KOPT-K1 (cell line): ENCODE data around the gene ERC1.

Experiments
- H3K27ac ChIP-seq: fragments of 200-600 bp; sonication (generic); 2 replicates; pipeline ENCODE4 v1.5.1; 2016; ENCODE audit warnings: antibody characterized with exemption, mild to moderate bottlenecking, low read depth, low read length; ENCODE audit not compliant: poor library complexity, severe bottlenecking
- H3K36me3 ChIP-seq: fragments of 200-600 bp; sonication (generic); 2 replicates; pipeline ENCODE4 v1.5.1; 2017; ENCODE audit warnings: antibody characterized with exemption, mild to moderate bottlenecking, low read length, moderate library complexity; ENCODE audit not compliant: insufficient read depth
- H3K9me3 ChIP-seq: fragments of 200-600 bp; sonication (generic); 2 replicates; pipeline ENCODE4 v1.5.1; 2017; ENCODE audit warnings: antibody characterized with exemption, low read length, mild to moderate bottlenecking; ENCODE audit not compliant: insufficient read depth, poor library complexity, severe bottlenecking

ERC1 gene

DNA sequence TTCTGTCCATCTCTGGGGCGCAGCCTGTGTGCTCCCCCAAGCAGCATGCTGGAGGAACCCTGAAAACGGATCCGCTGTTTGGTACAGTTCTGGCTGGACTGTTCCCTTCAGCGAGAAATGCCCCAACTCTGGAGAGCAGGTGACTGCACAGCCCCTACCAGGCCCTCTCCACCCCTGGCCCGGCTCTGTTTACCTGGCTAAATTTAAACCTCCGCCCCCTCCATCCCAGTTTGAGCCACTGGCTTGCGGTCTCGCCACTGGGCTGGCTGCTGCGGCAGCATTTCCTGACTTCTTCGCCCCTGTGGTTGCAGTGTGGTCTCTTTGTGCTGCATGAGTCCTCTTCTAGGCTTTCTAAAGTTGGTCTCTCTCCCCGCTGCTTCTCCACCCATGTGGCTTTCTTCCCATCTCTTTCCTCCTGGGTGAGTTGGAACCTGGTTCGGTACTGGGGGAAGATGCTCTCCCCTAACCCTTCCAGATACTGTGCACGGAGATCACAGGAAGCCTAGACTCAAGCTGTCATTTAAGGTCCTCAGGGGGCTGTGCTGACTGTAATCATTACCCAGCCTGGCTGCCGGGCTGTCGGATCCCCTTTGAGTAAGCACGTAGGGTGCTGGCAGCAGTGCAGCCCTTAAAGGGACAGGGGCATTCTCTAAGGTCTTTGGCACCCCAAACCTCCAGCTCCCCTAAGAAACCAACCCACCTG, 542.7 kb downstream of the ERC1 start:
- H3K27ac ChIP-seq, result no peak overlapping the region
- H3K9me3 ChIP-seq, result no peaks in the 10 kb centered on the region
- H3K36me3 ChIP-seq, result no peaks in the 10 kb centered on the region

- Histone ChIP-seq H3K9me3 (no peaks in the 10 kb centered on the region), H3K27ac (no peak overlapping the region), H3K36me3 (no peaks in the 10 kb centered on the region)
Observed at GRCh38 chr12:1534748-1535147, 543.7 kb downstream of the ERC1 start.

DNA sequence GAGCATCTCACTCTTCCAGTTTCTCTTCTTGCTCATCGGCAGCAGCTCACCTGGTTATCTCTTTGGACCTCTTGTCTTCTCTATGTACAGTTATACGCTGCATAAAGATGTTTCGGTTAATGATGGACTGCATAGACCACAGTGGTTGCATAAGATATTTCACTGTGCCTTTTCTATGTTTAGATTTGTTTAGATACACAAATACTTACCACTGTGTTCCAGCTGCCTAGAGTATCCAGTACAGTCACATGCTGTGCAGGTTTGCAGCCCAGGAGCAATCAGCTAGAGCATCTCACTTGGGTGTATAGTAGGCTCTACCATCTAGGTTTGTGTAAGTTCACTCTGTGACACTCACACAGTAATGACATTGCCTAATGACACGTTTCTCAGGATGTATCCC, 545.8 kb downstream of the ERC1 start:
- H3K9me3 ChIP-seq, result no peaks in the 10 kb centered on the region
- H3K27ac ChIP-seq, result no peak overlapping the region
- no peaks in the 10 kb centered on the region for H3K36me3 ChIP-seq

DNA sequence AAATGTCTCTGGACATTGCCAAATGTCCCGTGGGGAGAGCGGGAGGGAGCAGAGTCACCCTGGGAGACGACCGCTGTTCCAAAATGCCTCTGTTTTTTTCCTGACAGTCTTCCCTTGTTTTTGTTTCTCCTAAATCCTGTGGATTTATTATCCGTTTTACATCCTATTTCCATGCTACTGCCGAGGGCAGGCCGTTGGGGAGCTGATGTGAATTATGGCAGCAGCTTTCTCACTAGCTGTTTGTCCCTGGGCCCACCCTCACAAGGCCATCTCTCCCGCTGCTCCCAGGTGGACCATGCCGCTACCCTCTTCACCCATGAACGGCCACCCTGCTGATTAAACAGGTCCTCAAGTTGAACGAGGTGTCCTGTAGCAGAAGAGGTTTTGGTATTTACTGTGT, 548.1 kb downstream of the ERC1 start:
- H3K9me3 ChIP-seq, result no peaks in the 10 kb centered on the region
- no peak overlapping the region for H3K27ac ChIP-seq
- no peaks in the 10 kb centered on the region for H3K36me3 ChIP-seq

DNA sequence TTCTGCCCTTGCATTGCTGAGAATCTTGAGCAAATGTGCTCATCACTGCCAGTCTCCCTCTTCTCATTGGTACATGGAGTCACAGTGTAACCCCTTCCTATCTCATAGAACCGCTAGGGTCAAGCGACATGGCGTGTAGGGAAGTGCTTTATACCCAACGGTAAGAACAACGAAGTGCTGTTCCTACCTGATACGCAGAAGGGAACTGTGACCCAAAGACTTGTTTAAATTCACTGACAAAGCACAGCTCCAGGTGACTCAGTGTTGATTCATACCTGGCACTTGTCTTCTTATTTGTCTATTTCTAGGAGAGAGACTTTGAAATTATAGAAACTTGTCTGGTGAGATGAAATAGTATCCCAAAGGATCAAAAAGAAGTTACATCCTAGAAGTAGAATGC, 549.7 kb downstream of the ERC1 start:
- H3K36me3 ChIP-seq, result no peaks in the 10 kb centered on the region
- no peaks in the 10 kb centered on the region for H3K9me3 ChIP-seq
- H3K27ac ChIP-seq, result no peak overlapping the region

- Histone ChIP-seq H3K36me3 (no peaks in the 10 kb centered on the region), H3K27ac (no peak overlapping the region), H3K9me3 (no peaks in the 10 kb centered on the region)
Observed at GRCh38 chr12:1542599-1542998, 551.6 kb downstream of the ERC1 start.

DNA sequence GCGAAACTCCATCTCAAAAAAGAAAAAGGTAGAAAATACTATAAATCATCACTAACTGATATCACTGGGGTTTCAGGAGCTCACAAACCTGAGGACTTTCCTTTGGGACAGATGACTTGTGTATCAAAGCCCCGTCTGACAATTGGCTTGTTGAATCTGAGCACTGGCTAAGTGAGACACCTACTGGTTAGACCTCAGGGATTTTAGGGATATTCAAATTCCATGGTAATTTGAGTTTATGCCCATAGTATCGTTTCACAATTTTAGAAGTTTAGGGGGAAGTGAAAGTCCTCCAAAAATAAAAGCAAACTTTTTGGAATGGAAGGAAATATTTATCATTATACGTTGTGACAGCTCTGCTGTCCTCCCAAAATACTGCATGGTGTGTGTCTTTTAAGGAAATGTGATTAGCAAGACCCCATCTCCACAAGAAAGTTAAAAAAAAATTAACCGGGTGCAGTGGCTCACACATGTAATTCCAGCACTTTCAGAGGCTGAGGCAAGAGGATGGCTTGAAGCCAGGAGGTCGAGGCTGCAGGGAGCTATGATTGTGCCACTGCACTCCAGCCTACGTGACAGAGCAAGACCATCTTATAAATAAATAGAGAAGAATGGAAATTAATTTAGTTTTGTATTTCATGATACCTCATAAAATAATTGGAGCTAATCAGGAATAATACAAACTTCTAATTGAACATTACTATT, 554.1 kb downstream of the ERC1 start:
- no peak overlapping the region for H3K27ac ChIP-seq
- H3K36me3 ChIP-seq, result no peaks in the 10 kb centered on the region
- no peaks in the 10 kb centered on the region for H3K9me3 ChIP-seq
